C4-2B (cell line): ENCODE results near the gene GNAL.

ENCODE experiments used
- ZFX ChIP-seq: fragments of 450-650 bp; IDR thresholded peaks from 2 replicates; pipeline ENCODE4 v1.6.1; 2017
- TF ChIP-seq, protein P1 (sequence below): fragments of 450-650 bp; conservative IDR thresholded peaks from 2 replicates; pipeline ENCODE4 v1.5.1; 2017; ENCODE audit warnings: mild to moderate bottlenecking

DNA sequence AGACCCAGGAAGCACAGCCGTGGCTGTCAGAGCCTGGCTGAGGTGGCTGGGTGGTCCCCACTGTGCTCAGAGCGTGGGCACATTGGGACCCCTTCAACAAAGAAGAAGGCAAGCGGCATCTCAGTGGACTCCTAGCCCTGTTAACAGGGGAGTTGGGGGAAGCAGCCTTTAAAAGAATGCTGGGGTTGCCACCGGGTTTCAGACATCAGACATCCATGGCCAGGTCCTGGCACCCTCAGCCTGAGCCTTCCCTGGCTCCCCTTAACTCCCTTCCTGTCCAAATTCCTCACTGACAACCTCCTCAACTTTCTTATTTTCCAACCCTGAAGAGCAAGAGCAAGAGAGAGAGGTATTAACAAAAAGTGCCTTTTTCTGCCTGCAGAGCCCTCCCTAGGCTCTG lies 24.8 kb upstream of the GNAL start:
- TF ChIP-seq, protein P1, sequence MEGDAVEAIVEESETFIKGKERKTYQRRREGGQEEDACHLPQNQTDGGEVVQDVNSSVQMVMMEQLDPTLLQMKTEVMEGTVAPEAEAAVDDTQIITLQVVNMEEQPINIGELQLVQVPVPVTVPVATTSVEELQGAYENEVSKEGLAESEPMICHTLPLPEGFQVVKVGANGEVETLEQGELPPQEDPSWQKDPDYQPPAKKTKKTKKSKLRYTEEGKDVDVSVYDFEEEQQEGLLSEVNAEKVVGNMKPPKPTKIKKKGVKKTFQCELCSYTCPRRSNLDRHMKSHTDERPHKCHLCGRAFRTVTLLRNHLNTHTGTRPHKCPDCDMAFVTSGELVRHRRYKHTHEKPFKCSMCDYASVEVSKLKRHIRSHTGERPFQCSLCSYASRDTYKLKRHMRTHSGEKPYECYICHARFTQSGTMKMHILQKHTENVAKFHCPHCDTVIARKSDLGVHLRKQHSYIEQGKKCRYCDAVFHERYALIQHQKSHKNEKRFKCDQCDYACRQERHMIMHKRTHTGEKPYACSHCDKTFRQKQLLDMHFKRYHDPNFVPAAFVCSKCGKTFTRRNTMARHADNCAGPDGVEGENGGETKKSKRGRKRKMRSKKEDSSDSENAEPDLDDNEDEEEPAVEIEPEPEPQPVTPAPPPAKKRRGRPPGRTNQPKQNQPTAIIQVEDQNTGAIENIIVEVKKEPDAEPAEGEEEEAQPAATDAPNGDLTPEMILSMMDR = no peak
- no peak for TF ChIP-seq ZFX
